Stimulated activated CD4-positive, alpha-beta T cell treated with anti-CD3 and anti-CD28 coated beads, Interleukin-2, amount 100 ng/mL, for 4 hours (primary cell): ENCODE measurements around the gene RCOR1.
A peak's percentile ranks its signal among the peaks of the same experiment; 100 is the strongest.
"Not testable (repeated sequence)": the region's sequence is repeated elsewhere in the genome, so short reads cannot be mapped to it uniquely, and the experiment has no call there.

Experiments used
- DNase-seq: peaks from one replicate; pipeline ENCODE4 v3.0.0-alpha.2; 2020; ENCODE audit warnings: low read depth

RCOR1 gene

DNA sequence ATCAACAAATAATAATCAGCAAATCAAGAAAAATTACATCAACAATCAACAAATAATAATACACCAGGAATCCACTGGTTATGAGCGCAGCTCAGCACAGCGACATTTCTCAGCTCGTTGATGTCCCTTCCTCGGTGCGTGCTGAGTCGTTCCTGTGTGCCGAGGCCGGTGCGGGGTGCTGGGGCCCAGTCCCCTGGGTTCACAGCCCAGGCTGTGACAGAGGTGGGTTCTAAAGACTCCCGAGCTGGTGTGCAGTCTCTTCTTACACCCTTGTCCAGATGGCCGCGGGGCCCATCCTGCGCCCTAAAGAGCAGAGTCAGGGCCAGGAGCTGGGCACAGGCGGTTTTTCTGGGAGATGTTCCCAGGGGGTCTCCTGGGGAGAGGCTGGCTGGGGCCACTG is 157.9 kb downstream of the RCOR1 start:
- DNase-seq, result no peak

- DNase-seq, result no peak
Measured at GRCh38 chr14:102751088-102751487, 158.6 kb downstream of the RCOR1 start.

DNA sequence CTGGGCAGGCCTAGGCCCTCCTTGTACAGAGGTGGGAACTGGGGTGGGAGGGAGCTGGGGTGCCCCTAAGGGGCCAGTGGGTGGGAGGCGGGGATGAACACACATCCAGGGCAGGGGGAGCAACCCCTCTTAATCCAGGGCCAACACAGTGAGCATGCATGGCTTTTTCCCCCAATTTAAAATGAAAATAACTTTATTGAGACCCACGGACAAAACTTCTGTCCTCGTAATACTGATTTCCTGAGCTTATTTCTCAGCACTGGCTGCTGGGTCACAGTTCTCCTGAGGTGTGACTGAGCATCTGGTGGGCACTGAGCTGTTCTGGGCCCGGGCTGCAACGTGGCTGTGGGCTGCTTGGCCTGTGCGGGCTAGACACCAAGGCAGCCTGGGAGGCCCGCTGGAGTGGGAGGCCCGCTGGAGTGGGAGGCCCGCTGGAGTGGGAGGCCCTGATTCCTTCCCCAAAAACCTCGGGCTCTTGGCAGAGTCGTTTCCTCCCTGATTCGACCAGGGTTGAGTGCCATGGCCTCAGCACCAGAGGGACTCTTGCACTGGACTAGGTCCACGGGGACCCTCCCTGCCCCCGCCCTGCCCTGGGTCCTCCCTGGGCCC is 159.9 kb downstream of the RCOR1 start:
- no peak for DNase-seq

- no peak for DNase-seq
Measured at GRCh38 chr14:102754370-102755262, 162.2 kb downstream of the RCOR1 start.

DNA sequence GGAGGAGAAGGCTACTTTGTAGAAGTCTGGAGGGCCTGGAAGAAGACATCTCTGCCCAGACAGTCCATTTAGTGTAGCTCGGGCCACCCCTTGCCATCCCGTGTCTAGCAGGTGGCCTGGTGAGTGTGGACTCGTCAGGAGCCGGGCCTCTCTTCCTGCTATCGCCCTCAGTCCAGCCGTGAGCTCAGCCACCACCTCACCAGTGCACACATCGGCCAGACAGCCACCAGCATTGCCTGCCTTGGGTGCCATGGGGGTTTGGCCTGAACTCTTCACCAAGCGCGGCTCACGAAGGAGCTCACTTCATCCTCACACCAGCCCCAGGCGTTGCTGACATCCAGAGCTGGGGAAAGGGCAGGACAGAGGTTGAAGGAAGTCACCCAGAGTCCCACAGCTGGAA is 165.2 kb downstream of the RCOR1 start:
- DNase-seq, result no peak

DNA sequence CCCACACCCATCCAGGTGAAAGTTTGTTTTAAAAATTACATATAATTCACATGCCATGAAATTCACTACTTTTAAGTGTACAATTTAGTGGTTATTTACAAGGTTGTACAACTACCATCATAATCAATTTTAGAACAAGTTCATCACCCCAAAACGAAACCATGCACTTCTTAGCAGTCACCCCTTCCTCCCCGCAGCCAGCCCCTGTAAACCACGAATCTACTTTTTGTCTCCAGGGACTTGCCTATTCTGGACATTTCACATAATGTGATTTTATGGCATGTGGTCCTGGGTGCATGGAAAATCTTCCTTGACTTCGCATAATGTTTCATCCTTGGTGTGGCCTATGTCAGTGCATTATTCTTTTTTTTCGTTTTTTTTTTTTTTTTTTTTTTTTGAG is 165.6 kb downstream of the RCOR1 start:
- no peak for DNase-seq

GRCh38 chr14:102759456-102760187 is 167.2 kb downstream of the RCOR1 start:
- no peak for DNase-seq

DNA sequence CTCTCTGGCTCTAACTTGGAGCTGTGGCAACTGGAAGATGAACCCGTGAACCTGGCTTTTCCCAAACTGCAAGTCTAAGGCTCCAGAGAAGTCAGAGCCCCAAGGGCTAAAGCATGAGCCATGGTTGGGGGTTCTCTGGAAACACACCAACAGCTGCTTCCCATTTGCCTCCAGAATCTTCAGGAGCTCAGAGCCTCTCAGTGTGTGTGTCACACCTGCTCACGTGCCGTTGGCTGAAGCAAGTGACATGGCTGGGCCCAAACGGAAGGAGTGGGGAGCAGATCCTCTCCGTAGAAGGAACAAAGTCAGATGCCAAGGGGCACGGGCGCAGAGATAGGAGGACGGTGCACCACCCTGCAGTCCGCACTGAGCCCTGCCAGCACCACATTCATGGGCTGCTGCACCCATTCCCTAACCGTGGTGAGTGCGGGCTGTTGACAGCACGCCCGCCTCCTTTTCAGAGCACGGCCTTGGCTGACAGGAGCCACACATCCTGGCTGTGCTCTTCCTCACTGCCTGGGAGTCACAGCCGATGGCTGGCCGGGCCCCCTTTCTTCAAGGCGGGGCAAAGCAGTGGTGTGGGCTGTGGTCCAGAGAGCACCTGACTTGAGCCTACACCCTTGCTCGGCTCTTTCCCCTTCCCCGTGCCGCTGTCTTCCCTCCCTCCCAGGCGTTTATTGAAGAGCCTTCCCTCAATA is 168.2 kb downstream of the RCOR1 start:
- no peak for DNase-seq

GRCh38 chr14:102761206-102761605 is 168.8 kb downstream of the RCOR1 start:
- DNase-seq, result no peak

- DNase-seq, result no peak
Measured at GRCh38 chr14:102764220-102764671, 171.8 kb downstream of the RCOR1 start.

- not testable (repeated sequence) for DNase-seq
Measured at GRCh38 chr14:102765770-102766169, 173.3 kb downstream of the RCOR1 start.

GRCh38 chr14:102768223-102769048 is 176.0 kb downstream of the RCOR1 start:
- no peak for DNase-seq

DNA sequence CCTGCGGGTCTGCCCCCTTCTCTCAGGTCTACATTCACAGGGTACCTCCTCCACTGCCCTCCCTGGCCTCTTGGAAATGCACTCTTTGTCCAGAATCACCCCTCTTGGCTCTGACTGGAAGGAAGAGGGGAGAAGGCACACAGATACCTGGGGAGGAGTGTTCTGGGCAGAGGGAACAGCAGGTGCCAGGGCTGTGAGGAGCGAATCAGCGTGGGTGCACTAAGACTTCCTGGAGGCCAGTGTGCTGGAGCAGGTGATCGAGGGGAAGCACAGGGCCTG is 176.5 kb downstream of the RCOR1 start:
- no peak for DNase-seq

- DNase-seq, result no peak
Measured at GRCh38 chr14:102770147-102771123, 178.0 kb downstream of the RCOR1 start.

- no peak for DNase-seq
Measured at GRCh38 chr14:102771144-102771543, 178.7 kb downstream of the RCOR1 start.

DNA sequence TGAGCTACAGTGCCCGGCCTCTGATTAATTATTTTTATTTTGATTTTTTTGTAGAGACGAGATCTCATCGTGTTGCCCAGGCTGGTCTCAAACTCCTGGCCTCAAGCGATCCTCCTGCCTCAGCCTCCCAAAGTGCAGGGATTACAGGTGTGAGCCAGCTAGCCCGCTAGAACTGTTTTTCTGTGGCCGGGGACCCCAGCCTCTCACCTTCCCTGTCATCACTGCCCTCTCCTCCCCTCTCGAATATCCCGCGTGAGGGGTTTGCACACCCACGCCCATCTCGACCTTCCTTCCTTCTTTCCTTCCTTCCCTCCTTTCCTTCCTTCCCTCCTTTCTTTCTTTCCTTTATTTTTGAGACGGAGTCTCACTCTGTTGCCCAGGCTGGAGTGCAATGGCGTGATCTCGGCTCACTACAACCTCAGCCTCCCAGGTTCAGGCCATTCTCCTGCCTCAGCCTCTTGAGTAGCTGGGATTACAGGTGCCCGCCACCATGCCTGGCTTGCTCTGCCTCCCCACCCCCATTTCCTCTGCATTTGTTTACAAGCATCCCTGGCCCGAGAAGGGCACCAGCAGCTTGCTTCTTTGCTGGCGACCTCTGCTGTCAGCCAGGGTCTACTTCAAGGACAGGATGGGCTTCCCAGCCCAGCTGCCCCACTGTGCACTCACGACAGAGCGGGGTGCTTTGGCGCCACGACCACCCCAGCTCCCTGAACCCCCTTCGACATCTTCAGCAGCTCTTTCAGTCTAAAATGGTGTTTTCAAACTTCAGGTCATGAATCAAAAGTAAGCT is 180.5 kb downstream of the RCOR1 start:
- DNase-seq, result no peak

- peak; percentile 49 for DNase-seq
Measured at GRCh38 chr14:102774391-102775153, 182.1 kb downstream of the RCOR1 start.

- DNase-seq, result no peak
Measured at GRCh38 chr14:102775855-102776760, 183.7 kb downstream of the RCOR1 start.
